ENCODE data around the gene CD300C. TPM values are rescaled to one million over a fixed set of nuclear protein-coding genes. Genes with fewer than 3 reads are reported as not detected.
"Not testable (repeated sequence)": the region's sequence is repeated elsewhere in the genome, so short reads cannot be mapped to it uniquely, and the experiment has no call there.

CD300C gene
- total RNA-seq, 1 donor from 2014 or later = not detected

DNA sequence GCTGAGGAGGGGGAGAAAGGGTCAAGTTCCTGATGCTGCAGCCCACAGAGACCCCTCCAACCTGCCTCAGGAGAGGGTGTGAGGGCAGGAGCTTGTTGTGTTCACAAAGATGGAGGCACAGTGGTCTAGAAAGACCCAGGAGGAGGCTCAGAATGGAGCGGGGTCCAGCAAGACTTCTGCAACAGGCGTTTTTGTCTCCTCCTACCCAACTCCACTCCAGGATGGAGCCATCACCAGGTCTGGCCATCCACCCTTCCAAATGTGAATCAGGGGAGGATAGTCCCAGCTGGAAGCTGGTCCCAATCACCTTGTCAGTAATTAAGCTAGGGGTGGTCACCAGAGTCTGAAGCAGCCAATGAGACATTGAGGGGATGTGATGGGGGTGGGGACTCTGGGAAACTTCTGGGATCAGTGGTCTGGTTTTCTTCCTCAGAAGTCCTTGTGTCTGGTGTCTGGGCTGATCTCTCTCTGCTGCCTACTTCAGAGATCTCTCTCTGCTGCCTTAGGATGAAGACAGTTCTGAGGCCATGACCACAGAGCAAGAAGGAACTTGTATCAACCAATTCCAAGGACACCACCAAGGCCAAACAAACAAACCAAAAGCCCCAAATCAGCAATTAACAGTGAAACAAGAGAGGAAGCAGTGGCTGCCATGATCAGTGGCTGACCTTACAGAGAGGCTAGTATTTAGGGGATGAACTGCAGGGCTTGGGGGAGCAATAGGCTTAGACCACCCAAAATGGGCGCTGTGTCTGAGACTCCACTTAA lies 29.2 kb downstream of the CD300C start:
- FAIRE-seq (no peak), DNase-seq (ENCODE audit: low spot score in 2 of 2) (no peak)

DNA sequence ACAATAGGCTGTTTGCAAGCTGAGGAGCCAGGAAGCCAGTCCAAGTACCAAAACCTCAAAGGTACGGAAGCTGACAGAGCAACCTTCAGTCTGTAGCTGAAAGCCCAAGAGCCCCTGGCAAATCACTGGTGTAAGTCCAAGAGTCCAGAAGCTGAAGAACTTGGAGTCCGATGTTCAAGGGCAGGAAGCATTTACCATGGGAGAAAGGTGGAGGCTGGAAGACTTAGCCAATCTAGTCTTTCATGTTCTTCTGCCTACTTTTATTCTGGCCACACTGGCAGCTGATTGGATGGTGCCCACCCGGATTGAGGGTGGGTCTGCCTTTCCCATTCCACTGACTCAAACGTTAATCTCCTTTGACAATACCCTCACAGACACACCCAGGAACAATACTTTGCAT lies 30.0 kb downstream of the CD300C start:
- FAIRE-seq = no peak

DNA sequence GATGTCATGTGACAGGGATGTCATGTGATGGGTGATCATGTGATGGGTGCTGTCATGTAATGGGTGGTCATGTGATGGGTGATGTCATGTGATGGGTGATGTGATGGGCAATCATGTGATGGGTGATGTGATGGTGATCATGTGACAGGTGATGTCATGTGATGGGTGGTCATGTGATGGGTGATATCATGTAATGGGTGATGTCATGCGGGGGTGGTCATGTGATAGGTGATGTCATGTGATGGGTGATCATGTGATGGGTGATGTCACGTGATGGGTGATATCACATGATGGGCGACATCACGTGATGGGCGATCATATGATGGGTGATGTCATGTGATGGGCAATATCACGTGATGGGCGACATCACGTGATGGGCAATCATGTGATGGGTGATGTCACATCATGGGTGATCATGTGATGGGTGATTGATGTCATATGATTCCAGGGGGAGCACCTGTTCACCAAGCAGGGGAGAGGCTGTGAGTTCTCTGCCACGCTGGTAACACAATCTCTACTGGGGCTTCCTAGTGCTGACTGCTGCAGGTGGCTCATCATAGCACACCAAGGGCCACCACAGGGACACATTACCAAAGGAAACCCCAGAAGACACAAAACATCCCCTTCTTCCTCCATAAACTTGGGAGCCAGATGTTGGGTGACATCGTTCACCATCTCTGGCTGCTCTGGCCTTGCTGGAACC lies 31.1 kb downstream of the CD300C start:
- DNase-seq (ENCODE audit: low spot score in 2 of 2) = no peak
- no peak for FAIRE-seq

More for the DNA sequence above, 30.0 kb downstream of the CD300C start:
- no peak for DNase-seq (ENCODE audit: low spot score in 2 of 2)

DNA sequence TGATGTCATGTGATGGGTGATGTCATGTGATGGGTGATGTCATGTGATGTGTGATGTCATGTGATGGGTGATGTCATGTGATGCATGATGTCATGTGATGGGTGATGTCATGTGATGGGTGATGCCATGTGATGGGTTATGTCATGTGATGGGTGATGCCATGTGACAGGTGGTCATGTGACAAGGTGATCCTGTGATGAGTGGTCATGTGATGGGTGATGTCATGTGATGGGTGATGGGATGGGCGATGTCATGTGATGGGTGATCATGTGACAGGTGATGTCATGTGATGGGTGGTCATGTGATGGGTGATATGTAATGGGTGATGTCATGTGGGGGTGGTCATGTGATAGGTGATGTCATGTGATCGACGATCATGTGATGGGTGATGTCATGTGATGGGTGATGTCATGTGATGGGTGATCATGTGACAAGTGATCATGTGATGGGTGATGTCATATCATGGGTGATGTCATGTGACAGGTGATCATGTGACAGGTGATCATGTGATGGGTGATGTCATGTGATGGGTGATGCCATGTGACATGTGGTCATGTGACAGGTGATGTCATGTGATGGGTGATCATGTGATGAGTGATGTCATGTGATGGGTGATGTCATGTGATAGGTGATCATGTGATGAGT lies 31.8 kb downstream of the CD300C start:
- DNase-seq (ENCODE audit: low spot score in 2 of 2) (no peak), FAIRE-seq (no peak)

DNA sequence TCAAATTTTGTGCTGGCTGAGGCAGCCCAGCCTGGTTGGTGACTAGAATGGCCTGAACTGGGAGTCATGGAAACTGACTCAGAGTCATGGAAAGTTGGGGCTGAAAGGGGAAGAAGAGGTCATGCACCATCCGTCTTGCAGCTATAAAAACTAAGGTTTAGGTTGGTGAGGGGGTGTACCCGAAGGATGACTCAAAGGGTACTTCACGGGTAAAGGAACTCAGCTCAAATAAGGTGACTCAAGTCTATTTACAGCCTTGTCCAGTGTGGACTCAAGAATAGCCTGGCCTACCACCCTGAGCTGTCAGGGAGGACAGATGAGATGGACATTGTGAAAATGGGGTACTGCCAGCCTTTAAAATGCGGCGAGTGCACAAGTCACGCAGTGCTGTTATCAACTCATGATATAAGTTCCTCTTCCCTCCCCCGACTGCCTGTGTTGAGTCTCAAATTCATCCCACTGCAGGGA lies 33.3 kb downstream of the CD300C start:
- DNase-seq (ENCODE audit: low spot score in 2 of 2) (no peak), FAIRE-seq (no peak)

DNA sequence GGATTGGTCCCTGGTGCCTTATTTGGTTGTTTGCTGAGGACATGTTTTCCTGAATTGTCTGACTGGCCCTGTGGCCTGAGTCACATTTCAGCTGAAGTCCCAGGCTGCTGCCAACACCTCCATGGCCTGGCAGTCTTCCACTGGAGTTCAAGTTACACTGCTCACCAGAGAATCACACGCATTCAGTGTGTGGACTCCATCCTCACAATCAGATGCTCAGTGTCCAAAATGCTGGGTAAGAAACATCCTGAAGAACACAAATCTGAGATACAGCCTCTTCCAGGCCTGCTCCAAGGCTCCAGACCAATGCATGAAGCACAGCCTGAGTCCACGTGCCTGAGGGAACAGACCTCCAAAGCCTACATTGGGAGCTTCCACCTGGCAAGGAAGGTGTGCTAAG lies 33.9 kb downstream of the CD300C start:
- FAIRE-seq (no peak), DNase-seq (ENCODE audit: low spot score in 2 of 2) (no peak)

DNA sequence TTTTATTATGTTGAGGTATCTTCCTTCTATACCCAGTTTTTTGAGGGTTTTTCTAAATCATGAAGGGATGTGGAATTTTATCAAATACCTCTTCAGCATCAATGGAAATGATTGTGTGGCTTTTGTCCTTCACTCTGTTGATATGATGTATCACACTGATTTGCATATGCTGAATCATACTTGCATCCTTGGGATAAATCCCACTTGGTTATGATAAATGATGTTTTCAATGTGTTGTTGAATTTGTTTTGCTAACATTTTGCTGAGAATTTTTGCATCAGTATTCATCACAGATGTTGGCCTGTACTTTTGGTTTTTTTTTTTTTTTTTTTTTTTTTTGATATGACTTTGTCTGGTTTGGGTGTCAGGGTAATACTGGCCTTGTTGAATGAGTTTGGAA lies 37.8 kb downstream of the CD300C start:
- DNase-seq (ENCODE audit: low spot score in 2 of 2) (no peak), FAIRE-seq (no peak)

DNA sequence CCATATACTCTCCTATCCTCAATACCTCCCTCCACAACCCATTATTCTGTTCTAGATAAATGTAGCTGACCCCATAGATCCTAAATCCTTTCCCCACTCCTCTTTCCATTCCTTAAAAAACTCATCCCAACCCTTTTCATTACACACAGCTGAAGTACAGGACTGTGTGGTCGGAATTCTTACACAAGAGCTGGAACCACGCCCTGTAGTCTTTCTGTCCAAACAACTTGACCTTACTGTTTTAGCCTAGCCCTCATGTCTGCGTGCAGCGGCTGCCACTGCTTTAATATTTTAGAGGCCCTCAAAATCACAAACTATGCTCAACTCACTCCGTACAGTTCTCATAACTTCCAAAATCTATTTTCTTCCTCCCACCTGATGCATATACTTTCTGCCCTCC lies 42.0 kb downstream of the CD300C start:
- not testable (repeated sequence) for FAIRE-seq; DNase-seq (ENCODE audit: low spot score in 2 of 2)

DNA sequence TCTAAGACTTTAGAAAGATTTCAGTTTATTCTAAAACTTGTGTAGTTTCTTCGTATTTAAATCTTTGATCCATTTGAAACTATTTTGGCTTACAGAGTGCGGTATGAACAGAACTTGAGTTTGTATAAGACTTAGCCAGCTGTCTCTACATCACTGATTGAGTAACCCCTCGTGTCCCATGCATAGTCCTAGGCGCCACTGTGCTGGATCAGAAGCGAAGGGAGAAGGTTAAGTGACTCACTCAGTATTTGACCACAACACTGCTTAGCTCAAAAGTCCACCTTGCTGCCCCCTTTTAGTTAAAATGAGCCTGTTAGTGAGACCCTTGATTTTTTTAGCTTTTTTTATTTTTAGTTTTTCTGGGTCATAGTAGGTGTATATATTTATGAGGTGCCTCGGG lies 43.1 kb downstream of the CD300C start:
- FAIRE-seq = no peak

DNA sequence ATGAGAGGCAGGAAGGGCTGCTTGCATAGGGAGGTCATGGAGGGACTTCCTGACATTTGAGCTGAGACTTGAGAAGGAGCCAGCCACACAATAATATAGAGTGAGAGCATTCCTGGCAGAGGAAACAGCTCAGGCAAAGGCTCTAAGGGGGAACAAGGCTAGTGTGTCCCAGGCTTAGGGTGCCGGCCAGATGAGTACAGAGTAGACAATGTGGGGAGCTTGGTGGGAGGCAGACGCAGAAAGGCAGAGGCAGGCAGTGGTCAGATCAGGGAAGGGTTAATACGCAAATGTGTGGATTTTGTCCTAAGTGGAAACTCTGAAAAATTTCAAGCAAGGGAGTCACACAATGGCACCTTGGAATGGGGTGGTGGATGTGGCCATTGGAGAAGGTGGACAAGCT lies 45.9 kb downstream of the CD300C start:
- FAIRE-seq (no peak), DNase-seq (ENCODE audit: low spot score in 2 of 2) (no peak)

More for the DNA sequence above, 43.1 kb downstream of the CD300C start:
- no peak for DNase-seq (ENCODE audit: low spot score in 2 of 2)

DNA sequence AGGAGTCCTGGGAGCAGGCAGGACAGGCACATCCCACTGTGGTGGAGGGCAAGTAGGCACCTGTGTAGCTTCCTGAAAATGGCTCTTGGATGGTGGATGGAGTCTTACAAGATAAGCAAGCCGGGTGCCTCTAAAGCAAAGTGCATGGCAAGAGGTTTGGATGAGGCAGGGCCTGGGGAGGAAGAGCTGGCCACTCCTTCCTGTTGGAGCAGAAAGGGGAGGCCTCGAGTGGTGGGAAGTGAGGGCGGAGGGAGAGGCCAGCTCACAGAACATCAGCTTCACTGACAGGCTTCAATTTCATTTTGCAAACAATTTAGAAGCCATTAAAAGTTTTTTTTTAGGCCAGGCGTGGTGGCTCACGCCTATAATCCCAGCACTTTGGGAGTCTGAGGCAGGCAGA lies 48.4 kb downstream of the CD300C start:
- FAIRE-seq = no peak
- no peak for DNase-seq (ENCODE audit: low spot score in 2 of 2)

DNA sequence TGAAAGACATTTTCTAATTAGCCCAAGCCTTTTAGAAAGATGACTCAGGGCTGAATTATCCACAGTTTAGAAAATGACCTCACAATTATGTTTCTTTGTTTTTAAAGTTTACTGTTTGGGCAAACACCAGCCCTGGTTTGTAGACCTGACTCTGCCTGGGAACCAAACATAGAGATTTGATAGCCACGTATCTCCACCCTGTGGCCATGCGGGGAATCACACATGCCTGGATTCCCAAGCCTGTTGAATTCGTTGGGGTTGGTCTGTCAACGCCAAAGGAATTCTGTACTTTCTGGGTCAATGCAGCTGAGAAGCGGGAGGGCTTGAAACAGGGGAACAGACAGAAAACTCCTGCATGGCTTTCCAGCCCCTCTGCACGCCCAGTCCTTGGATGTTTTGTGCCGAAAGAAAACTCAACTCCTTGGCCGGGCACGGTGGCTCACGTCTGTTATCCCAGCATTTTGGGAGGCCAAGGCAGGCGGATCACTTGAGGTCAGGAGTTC lies 52.5 kb downstream of the CD300C start:
- FAIRE-seq (no peak), DNase-seq (ENCODE audit: low spot score in 2 of 2) (peak; percentile 38 to 70)

DNA sequence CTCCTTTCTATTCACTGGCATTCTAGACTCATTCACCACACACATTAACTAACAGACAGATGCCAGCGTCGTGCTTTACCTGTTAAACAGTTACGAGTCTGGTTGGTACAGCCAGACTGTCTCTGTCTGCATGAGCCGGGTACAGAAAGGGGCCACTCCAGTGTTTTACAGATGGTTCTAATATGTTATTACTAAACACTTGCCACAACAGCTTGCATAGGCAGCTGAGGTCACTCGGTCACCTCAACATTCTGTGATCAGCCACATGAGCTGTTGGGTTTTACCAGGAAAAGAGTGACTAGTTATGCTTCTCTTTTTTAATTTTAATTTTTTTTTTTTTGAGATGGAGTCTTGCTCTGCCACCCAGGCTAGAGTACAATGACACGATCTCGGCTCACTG lies 54.3 kb downstream of the CD300C start:
- DNase-seq (ENCODE audit: low spot score in 2 of 2) (no peak), FAIRE-seq (no peak)

Other genes with a start within 250 kb of the CD300C start
- not detected for gene KIF19, start 219.9 kb downstream of the CD300C start, total RNA-seq
- 5.3 TPM for gene BTBD17, start 184.2 kb downstream of the CD300C start, total RNA-seq
- not detected for gene GPR142, start 178.6 kb downstream of the CD300C start, total RNA-seq
- 5.3 TPM for gene GPRC5C, start 114.0 kb downstream of the CD300C start, total RNA-seq
- 2.4 TPM for gene CD300A, start 79.5 kb downstream of the CD300C start, total RNA-seq
- not detected for gene CD300LB, start 14.6 kb downstream of the CD300C start, total RNA-seq
- not detected for gene CD300H, start 21.4 kb upstream of the CD300C start, total RNA-seq
- gene CD300LD, start 46.2 kb upstream of the CD300C start, total RNA-seq = not detected
- gene CD300E, start 77.6 kb upstream of the CD300C start, total RNA-seq = under 0.01 TPM
- gene CD300LF, start 166.8 kb upstream of the CD300C start, total RNA-seq = 0.41 TPM
- 0.82 TPM for gene RAB37, start 191.1 kb upstream of the CD300C start, total RNA-seq
- gene NHERF1, start 202.5 kb upstream of the CD300C start, total RNA-seq = 4.1 TPM
- 13.9 TPM for gene NAT9, start 230.2 kb upstream of the CD300C start, total RNA-seq